OCI-LY1 (cell line): ENCODE measurements around the gene OSBPL6.

Source experiments
- CTCF ChIP-seq: fragments of 200-600 bp; sonication (generic), shearing (Covaris generic); IDR thresholded peaks from 2 replicates; pipeline ENCODE4 v1.5.1; 2017; ENCODE audit warnings: mild to moderate bottlenecking, antibody characterized with exemption, low read length, moderate library complexity, mixed read lengths
- EZH2 ChIP-seq: fragments of 200-600 bp; sonication (generic), shearing (Covaris generic); IDR thresholded peaks from 2 replicates; pipeline ENCODE4 v1.8.0; 2017; ENCODE audit warnings: borderline replicate concordance, mixed run types, mild to moderate bottlenecking, antibody characterized with exemption, low read length, moderate library complexity, mixed read lengths

DNA sequence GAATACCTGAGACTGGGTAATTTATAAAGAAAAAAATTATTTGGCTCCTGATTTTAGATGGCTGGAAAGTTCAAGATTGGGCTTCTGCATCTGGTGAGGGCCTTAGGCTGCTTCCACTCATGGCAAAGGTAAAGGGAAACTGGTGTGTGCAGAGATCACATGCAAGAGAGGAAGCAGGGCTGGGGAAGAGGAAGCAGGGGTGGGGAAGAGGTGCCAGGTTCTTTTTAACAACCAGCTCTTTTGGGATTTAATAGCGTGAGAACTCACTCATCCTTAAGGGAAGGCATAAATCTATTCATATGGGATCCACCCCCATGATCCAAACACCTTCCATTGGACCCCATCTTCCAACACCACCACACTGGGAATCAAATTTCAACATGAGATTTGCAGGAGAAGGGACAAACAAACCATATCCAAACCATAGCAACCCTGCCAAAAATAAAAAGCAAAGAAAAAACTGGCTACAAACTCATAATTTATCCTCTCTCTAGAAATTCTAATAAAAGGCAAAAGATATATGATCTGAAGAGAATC, 226.2 kb downstream of the OSBPL6 start:
- TF ChIP-seq CTCF, result no peak
- no peak for TF ChIP-seq EZH2
